GM21381 (cell line): ENCODE measurements around the gene CENPV.
"Not testable (repeated sequence)": the region's sequence is repeated elsewhere in the genome, so short reads cannot be mapped to it uniquely, and the experiment has no call there.

ENCODE experiments used
- ATAC-seq: cut with Tn5 transposase; IDR thresholded peaks from one replicate; pipeline ENCODE4 v1.9.1; 2021; ENCODE audit warnings: mild to moderate bottlenecking, moderate library complexity; ENCODE audit not compliant: unreplicated experiment

Gene CENPV

DNA sequence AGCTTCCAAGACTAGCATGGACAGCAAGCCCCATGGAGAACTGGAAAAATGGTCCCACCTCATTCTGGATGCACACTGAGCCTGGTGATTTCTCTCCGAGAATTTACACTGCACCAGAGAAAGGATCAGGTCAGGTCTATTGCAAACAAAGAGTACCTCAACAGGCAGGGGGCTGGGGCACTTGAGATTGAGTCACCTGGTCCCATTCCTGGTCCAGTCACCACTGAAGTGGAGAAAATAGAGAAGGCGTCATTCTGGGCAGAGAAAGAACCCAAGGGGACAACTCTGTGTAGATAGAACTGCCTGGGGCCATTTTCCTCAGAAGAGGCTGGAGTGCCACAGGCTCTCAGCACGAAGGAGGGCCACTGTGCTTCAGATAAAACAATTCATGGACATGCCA lies 38.4 kb downstream of the CENPV start:
- ATAC-seq = no peak

- no peak for ATAC-seq
Observed at GRCh38 chr17:16314189-16314588, 39.1 kb downstream of the CENPV start.

- no peak for ATAC-seq
Observed at GRCh38 chr17:16313139-16314090, 39.9 kb downstream of the CENPV start.

DNA sequence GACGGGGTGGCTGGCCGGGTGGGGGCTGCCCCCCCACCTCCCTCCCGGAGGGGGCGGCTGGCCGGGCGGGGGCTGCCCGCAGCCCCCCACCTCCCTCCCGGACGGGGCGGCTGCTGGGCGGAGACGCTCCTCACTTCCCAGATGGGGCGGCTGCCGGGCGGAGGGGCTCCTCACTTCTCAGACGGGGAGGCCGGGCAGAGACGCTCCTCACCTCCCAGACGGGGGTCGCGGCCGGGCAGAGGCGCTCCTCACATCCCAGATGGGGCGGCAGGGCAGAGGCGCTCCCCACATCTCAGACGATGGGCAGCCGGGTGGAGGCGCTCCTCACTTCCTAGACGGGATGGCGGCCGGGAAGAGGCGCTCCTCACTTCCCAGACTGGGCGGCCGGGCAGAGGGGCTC lies 41.2 kb downstream of the CENPV start:
- not testable (repeated sequence) for ATAC-seq

- no peak for ATAC-seq
Observed at GRCh38 chr17:16306211-16306610, 47.1 kb downstream of the CENPV start.

- ATAC-seq = no peak
Observed at GRCh38 chr17:16304830-16305229, 48.4 kb downstream of the CENPV start.

DNA sequence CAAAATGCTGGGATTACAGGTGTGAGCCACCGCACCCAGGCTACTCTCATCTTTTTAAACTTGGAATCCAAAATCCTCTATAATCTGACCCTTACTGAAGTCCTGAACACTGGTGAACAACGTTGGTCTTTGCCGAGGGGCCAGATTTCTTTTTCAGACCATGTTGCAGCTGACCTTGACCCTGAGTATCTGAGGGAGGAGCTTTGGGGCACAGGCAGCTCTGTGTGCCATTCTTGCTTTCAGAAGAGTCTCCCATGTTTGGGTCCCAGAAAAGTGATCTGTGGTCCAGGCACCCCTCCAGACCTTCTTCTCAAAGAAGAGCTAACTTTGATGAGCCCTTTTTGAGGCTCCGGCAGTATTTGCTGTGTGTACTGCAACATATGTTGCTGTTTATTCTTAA lies 50.4 kb downstream of the CENPV start:
- ATAC-seq = no peak

DNA sequence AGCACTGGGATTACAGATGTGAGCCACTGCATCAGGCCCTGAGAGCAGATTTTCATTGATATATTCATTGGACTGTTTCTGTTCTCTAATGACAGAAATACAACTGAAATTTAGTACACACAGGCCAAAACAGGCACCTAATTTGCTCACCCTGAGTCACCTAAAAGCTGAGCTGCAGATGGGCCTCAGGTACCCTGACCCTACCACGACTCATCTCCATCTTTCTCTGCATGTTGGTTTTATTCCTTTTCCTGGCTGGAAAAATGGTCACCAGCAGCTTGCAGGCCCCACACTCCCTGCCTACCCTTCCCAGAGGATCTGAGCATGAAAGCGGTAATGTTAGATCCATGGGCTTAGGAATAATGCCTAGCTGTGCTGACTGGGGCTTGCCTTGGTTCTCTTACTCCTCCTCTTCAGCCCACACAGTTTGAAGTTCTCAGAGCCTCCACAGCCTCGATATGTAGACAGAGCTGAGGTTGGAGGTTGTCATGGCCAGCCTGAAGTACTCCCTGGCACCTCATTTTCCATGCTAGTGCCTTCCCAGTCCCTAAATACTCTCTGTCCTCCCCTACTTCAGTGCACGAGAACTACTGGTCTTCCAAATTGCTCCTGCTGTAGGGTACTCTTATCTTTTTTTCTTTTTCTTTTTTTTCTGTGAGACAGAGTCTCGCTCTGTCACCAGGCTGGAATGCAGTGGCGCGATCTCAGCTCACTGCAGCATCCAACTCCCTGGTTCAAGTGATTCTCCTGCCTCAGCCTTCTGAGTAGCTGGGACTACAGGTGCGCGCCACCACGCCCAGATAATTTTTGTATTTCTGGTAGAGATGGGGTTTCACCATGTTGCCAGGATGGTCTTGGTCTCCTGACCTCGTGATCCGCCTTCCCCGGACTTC lies 51.1 kb downstream of the CENPV start:
- no peak for ATAC-seq

- no peak for ATAC-seq
Observed at GRCh38 chr17:16300554-16300953, 52.7 kb downstream of the CENPV start.

- no peak for ATAC-seq
Observed at GRCh38 chr17:16298140-16298662, 55.1 kb downstream of the CENPV start.

GRCh38 chr17:16297367-16298139 lies 55.7 kb downstream of the CENPV start:
- no peak for ATAC-seq

- ATAC-seq = not testable (repeated sequence)
Observed at GRCh38 chr17:16296072-16296471, 57.2 kb downstream of the CENPV start.

- ATAC-seq = no peak
Observed at GRCh38 chr17:16294560-16294959, 58.7 kb downstream of the CENPV start.

DNA sequence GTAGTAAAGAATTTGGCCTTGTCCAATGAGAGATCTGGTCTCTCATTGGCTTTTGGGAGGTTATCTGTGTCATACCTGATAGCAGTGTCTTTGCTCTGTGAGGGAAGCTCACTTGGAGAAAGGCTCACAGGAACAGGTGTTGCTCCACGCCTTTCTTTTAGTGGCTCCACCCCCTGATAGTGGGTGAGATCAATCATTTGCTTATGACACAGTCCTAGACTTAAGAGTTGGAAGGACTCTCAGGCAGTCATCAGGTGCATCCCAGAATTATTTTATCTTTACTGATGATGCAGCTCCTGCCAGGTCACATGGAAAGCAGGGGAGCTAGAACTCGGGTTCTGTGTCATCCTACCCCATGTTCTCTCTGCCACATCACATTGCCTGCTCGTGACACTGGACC lies 59.3 kb downstream of the CENPV start:
- no peak for ATAC-seq
